ENCODE data around the gene ACO1.

Gene ACO1

GRCh38 chr9:32487981-32488380, 103.5 kb downstream of the ACO1 start:
- peak; percentile 20 for DNase-seq (ENCODE audit: low read depth)

- no peak for DNase-seq (ENCODE audit: low read depth)
Measured at GRCh38 chr9:32490601-32491000, 106.2 kb downstream of the ACO1 start.

DNA sequence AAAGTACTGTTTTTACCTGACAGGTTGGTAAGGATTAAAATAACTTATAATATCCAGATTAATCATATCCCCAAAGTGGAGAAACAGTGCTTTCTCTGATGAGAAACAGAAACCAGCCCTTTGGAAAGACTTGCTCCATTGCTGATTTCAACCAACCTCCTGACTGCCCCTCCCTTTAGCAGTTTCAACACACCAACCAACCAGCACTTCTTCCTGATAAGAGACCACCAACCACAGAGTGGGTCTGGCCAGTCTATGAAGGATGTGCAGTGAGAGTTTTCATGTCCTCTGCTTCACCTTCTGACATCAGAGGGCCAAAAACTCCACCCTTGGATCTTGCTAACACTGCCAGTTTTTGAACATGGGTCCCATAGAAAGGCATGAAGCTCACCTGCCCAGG, 113.5 kb downstream of the ACO1 start:
- DNase-seq (ENCODE audit: low read depth): no peak

DNA sequence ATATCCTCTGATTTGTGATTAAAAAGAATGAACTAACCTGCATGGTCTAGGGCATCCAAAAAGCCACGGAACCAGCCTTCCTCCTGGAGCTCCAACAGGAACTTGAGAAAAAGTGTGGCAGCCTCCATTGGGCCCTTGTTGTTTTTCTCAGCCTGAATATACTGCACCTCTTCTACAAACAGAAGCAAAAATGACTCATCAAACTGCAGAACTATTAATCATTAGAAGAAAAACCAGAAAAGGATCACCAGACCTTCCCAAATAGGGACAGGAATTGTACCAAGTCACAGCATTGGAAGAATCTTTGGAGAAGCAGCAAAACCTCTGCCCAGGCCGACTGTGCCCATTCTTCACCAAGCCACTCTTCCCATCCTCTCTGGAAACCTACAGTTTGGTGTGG, 116.3 kb downstream of the ACO1 start:
- no peak for DNase-seq (ENCODE audit: low read depth)

GRCh38 chr9:32501868-32502267, 117.4 kb downstream of the ACO1 start:
- DNase-seq (ENCODE audit: low read depth): no peak

- DNase-seq (ENCODE audit: low read depth): peak; percentile 42
Measured at GRCh38 chr9:32502464-32502863, 118.0 kb downstream of the ACO1 start.

- no peak for DNase-seq (ENCODE audit: low read depth)
Measured at GRCh38 chr9:32503008-32503407, 118.6 kb downstream of the ACO1 start.
